VCaP (cell line): ENCODE results near the gene SPECC1L.

ENCODE experiments used
- H3K27ac ChIP-seq: fragments of 450-650 bp; 2 replicates; pipeline ENCODE4 v1.5.1; 2017
- CTCF ChIP-seq: fragments of 450-650 bp; conservative IDR thresholded peaks from 2 replicates; pipeline ENCODE4 v1.5.1; 2017; ENCODE audit warnings: mild to moderate bottlenecking, moderate library complexity

The SPECC1L gene

GRCh38 chr22:24391836-24392217 is 121.2 kb downstream of the SPECC1L start:
- no peak for TF ChIP-seq CTCF
- H3K27ac ChIP-seq = no peak overlapping the region

GRCh38 chr22:24392218-24392931 is 121.7 kb downstream of the SPECC1L start:
- no peak for TF ChIP-seq CTCF
- no peak overlapping the region for H3K27ac ChIP-seq

- TF ChIP-seq CTCF = no peak
- no peak overlapping the region for H3K27ac ChIP-seq
These were observed 122.5 kb downstream of the SPECC1L start for GRCh38 chr22:24393012-24393559.

GRCh38 chr22:24393848-24394247 is 123.2 kb downstream of the SPECC1L start:
- no peak overlapping the region for H3K27ac ChIP-seq
- TF ChIP-seq CTCF = no peak

- no peak for TF ChIP-seq CTCF
- H3K27ac ChIP-seq = no peak overlapping the region
These were observed 123.6 kb downstream of the SPECC1L start for GRCh38 chr22:24394254-24394653.

- no peak for TF ChIP-seq CTCF
- no peak overlapping the region for H3K27ac ChIP-seq
These were observed 127.8 kb downstream of the SPECC1L start for GRCh38 chr22:24398409-24398808.

GRCh38 chr22:24400034-24400725 is 129.5 kb downstream of the SPECC1L start:
- H3K27ac ChIP-seq = no peak overlapping the region

More at GRCh38 chr22:24400034-24400725, 129.5 kb downstream of the SPECC1L start:
- TF ChIP-seq CTCF = no peak
